HepG2 (cell line): ENCODE results near the gene GNPNAT1. TPM values are rescaled to one million over a fixed set of nuclear protein-coding genes. Genes with fewer than 3 reads are reported as not detected.
A peak's percentile ranks its signal among the peaks of the same experiment; 100 is the strongest.

Source experiments
- AKNA ChIP-seq: sonication (generic); formaldehyde crosslinking; IDR thresholded peaks from 2 replicates; pipeline ENCODE4 v1.4.0; 2020; ENCODE audit warnings: missing genetic modification reagents, borderline replicate concordance
- DZIP1 ChIP-seq: sonication (generic); formaldehyde crosslinking; IDR thresholded peaks from 2 replicates; pipeline ENCODE4 v1.5.0; 2020; ENCODE audit warnings: mild to moderate bottlenecking, missing genetic modification reagents
- PCBP2 ChIP-seq: fragments of 200-400 bp; formaldehyde crosslinking; optimal IDR thresholded peaks from 2 replicates; pipeline ENCODE3; 2018; ENCODE audit warnings: low read length, low read depth; ENCODE audit not compliant: poor library complexity, severe bottlenecking
- RERE ChIP-seq: IDR thresholded peaks from 2 replicates; pipeline ENCODE4 v1.6.1; 2016; ENCODE audit warnings: low read depth, missing genetic modification reagents, missing compliant biosample characterization
- ZBTB39 ChIP-seq: sonication (generic); formaldehyde crosslinking; IDR thresholded peaks from 2 replicates; pipeline ENCODE4 v1.5.0; 2020; ENCODE audit warnings: missing genetic modification reagents
- ZMYM4 ChIP-seq: sonication (generic); formaldehyde crosslinking; IDR thresholded peaks from 2 replicates; pipeline ENCODE4 v1.8.1; 2023; ENCODE audit warnings: mild to moderate bottlenecking, missing genetic modification reagents
- ZNF275 ChIP-seq: sonication (generic); formaldehyde crosslinking; IDR thresholded peaks from 2 replicates; pipeline ENCODE4 v1.8.0; 2022; ENCODE audit warnings: missing genetic modification reagents, mild to moderate bottlenecking, inconsistent platforms, borderline replicate concordance
- polyA plus RNA-seq, 8 experiments: library from polyadenylated mRNA; depleted of rRNA in 3 of 8; stranded (reverse) in 7 of 8; unstranded in 1 of 8; fragments of >200 nt; fragmentation: Illumina TruSeq in 4 of 8; extraction: Trizol in 4 of 8; gene quantifications; 2 replicates each; pipeline versions ENCODE4 v1.2.1 to v1.2.3, GENCODE V29; 2011 to 2016; ENCODE audit warnings: low read depth in 4 of 8, missing spikeins in 1 of 8, mixed read lengths in 1 of 8; ENCODE audit not compliant: insufficient read depth in 1 of 8
- total RNA-seq, 5 experiments: library from RNA; depleted of rRNA; stranded (reverse); fragments of >200 nt; fragmentation: Illumina TruSeq; extraction: Trizol; gene quantifications; 2 replicates each; pipeline ENCODE4 v1.2.3, GENCODE V29; 2016; ENCODE audit warnings: low read depth in 1 of 5

The GNPNAT1 gene
- total and polyA plus RNA-seq, 2 of the 13 experiments (the other 11 are each of a cell fraction or from before 2014, with no cell fraction given), result 38.3 to 54.9 TPM

- TF ChIP-seq RERE (peak; percentile 91), PCBP2 (no peak), AKNA (CRISPR knock-in tag) (no peak), DZIP1 (no peak), ZMYM4 (CRISPR knock-in tag) (peak; percentile 93), ZNF275 (CRISPR knock-in tag) (no peak), ZBTB39 (0 out of 2 replicates have a peak, but pooled peaks have one; percentile 65)
These were observed 30.4 kb upstream of the GNPNAT1 start (continued) for GRCh38 chr14:52821805-52822250.
